Measurements from ENCODE around the gene PKD1L1. TPM values are rescaled to one million over a fixed set of nuclear protein-coding genes. Genes with fewer than 3 reads are reported as not detected.

Gene PKD1L1
- total RNA-seq, 1 experiment from 2014 or later = not detected

DNA sequence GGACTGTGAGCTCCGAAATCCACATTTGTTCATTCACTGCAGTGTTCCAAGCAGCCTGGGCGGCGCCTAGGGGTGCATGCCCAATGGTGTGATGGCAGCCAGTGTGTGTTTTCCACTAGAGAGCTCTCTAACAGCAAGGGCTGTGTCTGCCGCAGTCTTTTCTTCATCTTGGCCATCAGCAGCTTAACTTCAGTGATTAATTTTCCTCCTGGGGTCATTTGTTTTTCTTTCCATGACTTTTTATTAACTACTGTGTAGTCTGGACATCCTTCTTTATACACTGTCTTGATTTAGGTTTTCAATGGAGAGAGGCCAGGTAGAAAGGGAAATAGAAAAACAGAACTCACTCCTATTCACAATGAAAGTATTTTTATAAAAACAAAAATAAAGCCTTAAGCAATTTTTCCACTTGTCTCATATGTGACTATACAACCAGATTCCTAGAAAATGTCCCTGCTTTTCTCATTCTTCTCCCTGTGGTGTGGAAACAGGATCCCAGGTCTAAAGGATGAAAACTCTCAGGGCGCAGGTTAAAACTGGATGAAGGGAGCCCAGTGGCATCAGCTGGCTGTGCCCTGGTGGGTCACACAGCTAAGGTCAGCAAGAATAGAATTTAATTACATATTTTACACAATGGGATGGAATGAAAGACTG, 176.8 kb downstream of the PKD1L1 start:
- POLR2A ChIA-PET = interaction anchor here (1.0 to 1.7 kb wide), 7 partner anchors 13 to 174 kb away, joined by 3 to 11 read pairs (median 4); no protein-coding TSS in a partner anchor
- Mint-ChIP-seq H3K27me3 (ENCODE audit: insufficient read depth, unreplicated experiment) (no peaks in the 10 kb centered on the region), H3K27ac (ENCODE audit: low read depth, unreplicated experiment) (peak overlapping the region; percentile 74), H3K36me3 (ENCODE audit: insufficient read depth, unreplicated experiment) (no peaks in the 10 kb centered on the region), H3K4me3 (ENCODE audit: unreplicated experiment) (no peak overlapping the region), H3K9me3 (ENCODE audit: unreplicated experiment) (no peaks in the 10 kb centered on the region), H3K4me1 (ENCODE audit: insufficient read depth, unreplicated experiment) (peaks cover 9% of the 10 kb centered on the region)
- BruUV-seq (replicated peaks) = no TSS peak
- TF ChIP-seq, protein P1, sequence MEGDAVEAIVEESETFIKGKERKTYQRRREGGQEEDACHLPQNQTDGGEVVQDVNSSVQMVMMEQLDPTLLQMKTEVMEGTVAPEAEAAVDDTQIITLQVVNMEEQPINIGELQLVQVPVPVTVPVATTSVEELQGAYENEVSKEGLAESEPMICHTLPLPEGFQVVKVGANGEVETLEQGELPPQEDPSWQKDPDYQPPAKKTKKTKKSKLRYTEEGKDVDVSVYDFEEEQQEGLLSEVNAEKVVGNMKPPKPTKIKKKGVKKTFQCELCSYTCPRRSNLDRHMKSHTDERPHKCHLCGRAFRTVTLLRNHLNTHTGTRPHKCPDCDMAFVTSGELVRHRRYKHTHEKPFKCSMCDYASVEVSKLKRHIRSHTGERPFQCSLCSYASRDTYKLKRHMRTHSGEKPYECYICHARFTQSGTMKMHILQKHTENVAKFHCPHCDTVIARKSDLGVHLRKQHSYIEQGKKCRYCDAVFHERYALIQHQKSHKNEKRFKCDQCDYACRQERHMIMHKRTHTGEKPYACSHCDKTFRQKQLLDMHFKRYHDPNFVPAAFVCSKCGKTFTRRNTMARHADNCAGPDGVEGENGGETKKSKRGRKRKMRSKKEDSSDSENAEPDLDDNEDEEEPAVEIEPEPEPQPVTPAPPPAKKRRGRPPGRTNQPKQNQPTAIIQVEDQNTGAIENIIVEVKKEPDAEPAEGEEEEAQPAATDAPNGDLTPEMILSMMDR (IDR thresholded peaks at IDR 0.05; ENCODE audit: unreplicated experiment) = no peak
- intact Hi-C loops (cut with micrococcal nuclease) = no loop called here
- DNase-seq (ENCODE audit: unreplicated experiment) = peak; percentile 47
- CTCF ChIA-PET = interaction anchor here (0.6 to 1.3 kb wide), 7 partner anchors 13 to 506 kb away, joined by 3 to 5 read pairs (median 3); no protein-coding TSS in a partner anchor

DNA sequence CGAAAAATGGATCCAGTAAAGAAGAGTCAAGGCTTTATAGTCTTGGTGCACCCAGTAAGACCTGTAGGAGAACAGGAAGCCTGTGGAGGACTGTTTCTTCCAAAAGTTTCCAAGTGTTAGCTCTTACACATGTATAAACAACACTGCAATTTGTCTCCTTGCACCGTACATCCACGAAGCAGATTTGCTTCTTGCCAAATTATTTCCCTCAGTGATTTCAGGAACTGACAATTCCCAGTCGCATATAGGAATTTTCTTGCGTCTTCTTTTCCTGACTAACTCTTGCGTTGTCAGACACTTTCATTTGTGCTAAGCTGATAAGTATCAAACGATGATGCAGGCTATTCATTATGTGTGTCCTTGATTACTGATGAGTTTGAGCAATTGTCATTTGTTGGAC, 182.1 kb downstream of the PKD1L1 start:
- ChIA-PET CTCF (interaction anchor here (0.7 to 1.2 kb wide), 5 partner anchors 15 to 1864 kb away, joined by 3 to 4 read pairs (median 3); no protein-coding TSS in a partner anchor), POLR2A (interaction anchor here (0.5 to 5.8 kb wide), 3 partner anchors 10 to 56 kb away, joined by 3 to 85 read pairs (median 3); no protein-coding TSS in a partner anchor)
- peaks cover 14% of the 10 kb centered on the region for H3K4me1 Mint-ChIP-seq (ENCODE audit: insufficient read depth, unreplicated experiment)
- H3K27me3 Mint-ChIP-seq (ENCODE audit: insufficient read depth, unreplicated experiment) = no peaks in the 10 kb centered on the region
- H3K27ac Mint-ChIP-seq (ENCODE audit: low read depth, unreplicated experiment) = no peak overlapping the region
- H3K36me3 Mint-ChIP-seq (ENCODE audit: insufficient read depth, unreplicated experiment) = no peaks in the 10 kb centered on the region
- no peaks in the 10 kb centered on the region for H3K9me3 Mint-ChIP-seq (ENCODE audit: unreplicated experiment)
- intact Hi-C loops (cut with micrococcal nuclease) = no loop called here
- DNase-seq (ENCODE audit: unreplicated experiment) = no peak
- no peak overlapping the region for H3K4me3 Mint-ChIP-seq (ENCODE audit: unreplicated experiment)
- TF ChIP-seq, protein P1 (IDR thresholded peaks at IDR 0.05; ENCODE audit: unreplicated experiment) = no peak
- BruUV-seq (replicated peaks) = no TSS peak

DNA sequence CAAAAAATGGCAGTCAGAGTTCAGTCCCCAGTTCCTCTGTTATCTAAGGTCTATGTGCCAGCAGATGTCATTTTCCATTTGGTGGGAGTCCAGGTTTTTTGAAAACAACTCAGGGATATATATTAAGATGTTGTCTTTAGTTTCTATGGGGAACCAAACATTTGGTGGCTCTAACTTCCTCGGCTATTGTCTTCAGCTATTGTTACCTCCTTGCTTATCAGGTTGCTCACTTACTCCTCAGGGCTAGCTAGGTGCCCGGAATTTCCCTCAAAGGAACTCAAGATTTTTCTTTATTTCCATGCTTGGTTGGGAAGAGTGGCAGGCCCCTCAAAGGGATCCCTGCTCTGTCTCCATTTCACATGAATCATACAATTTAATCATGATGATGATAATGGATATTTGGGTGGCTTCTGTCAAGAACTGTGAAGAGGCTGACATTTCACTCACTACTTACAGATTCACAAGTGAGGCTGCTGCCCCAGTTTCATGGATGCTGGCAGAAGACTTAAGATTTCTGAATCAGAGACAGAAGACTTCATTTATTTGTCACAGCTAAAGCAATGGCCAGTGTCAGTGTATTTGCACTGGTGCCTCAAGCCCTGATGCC, 182.8 kb downstream of the PKD1L1 start:
- DNase-seq (ENCODE audit: unreplicated experiment) = no peak
- Mint-ChIP-seq H3K27ac (ENCODE audit: low read depth, unreplicated experiment) (peak overlapping the region; percentile 69), H3K36me3 (ENCODE audit: insufficient read depth, unreplicated experiment) (no peaks in the 10 kb centered on the region), H3K4me1 (ENCODE audit: insufficient read depth, unreplicated experiment) (peaks cover 19% of the 10 kb centered on the region), H3K27me3 (ENCODE audit: insufficient read depth, unreplicated experiment) (no peaks in the 10 kb centered on the region), H3K4me3 (ENCODE audit: unreplicated experiment) (no peak overlapping the region), H3K9me3 (ENCODE audit: unreplicated experiment) (no peaks in the 10 kb centered on the region)
- TF ChIP-seq, protein P1 (IDR thresholded peaks at IDR 0.05; ENCODE audit: unreplicated experiment) = no peak
- POLR2A ChIA-PET = interaction anchor here (1.2 to 5.8 kb wide), 4 partner anchors 8 to 96 kb away, joined by 3 to 85 read pairs (median 6); no protein-coding TSS in a partner anchor
- BruUV-seq (replicated peaks) = no TSS peak
- CTCF ChIA-PET = interaction anchor here (1.0 to 1.2 kb wide), 3 partner anchors 91 to 500 kb away, joined by 3 to 4 read pairs (median 3); no protein-coding TSS in a partner anchor
- intact Hi-C loops (cut with micrococcal nuclease) = no loop called here

DNA sequence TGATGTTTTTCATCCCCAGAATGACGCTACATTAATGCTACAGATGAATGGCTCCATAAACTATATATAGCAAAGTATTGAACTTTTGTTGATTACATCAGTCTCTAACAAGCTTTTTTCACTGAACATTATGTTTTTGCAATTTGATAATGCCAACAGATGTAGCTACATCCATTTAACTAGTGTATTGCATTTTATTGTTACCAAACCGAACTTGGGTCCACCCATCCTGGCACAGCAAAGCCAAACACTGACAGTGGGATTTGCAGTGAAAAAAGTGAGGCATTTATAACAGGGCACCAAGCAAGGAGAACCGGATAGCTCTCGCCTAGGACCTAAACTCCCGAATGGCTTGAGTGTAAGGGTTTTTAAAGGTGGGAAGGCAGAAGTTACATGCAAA, 183.5 kb downstream of the PKD1L1 start:
- Mint-ChIP-seq H3K4me1 (ENCODE audit: insufficient read depth, unreplicated experiment) (peaks cover 19% of the 10 kb centered on the region), H3K36me3 (ENCODE audit: insufficient read depth, unreplicated experiment) (no peaks in the 10 kb centered on the region), H3K27me3 (ENCODE audit: insufficient read depth, unreplicated experiment) (no peaks in the 10 kb centered on the region), H3K27ac (ENCODE audit: low read depth, unreplicated experiment) (peak overlapping the region; percentile 69), H3K9me3 (ENCODE audit: unreplicated experiment) (no peaks in the 10 kb centered on the region), H3K4me3 (ENCODE audit: unreplicated experiment) (no peak overlapping the region)
- no TSS peak for BruUV-seq (replicated peaks)
- ChIA-PET CTCF (interaction anchor here (1.0 kb wide), 3 partner anchors 18 to 428 kb away, joined by 3 to 4 read pairs (median 3); no protein-coding TSS in a partner anchor), POLR2A (interaction anchor here (1.0 to 5.8 kb wide), 5 partner anchors 8 to 191 kb away, joined by 3 to 85 read pairs (median 3); no protein-coding TSS in a partner anchor)
- DNase-seq (ENCODE audit: unreplicated experiment) = no peak
- intact Hi-C loops (cut with micrococcal nuclease) = no loop called here
- TF ChIP-seq, protein P1 (IDR thresholded peaks at IDR 0.05; ENCODE audit: unreplicated experiment) = no peak

All from MCF 10A (cell line).